HG02610 (cell line): ENCODE measurements around the gene PDIA6.

Experiments
- ATAC-seq: cut with Tn5 transposase; IDR thresholded peaks from one replicate; pipeline ENCODE4 v1.9.1; 2021; ENCODE audit warnings: mild to moderate bottlenecking, moderate library complexity; ENCODE audit not compliant: unreplicated experiment

Gene PDIA6

DNA sequence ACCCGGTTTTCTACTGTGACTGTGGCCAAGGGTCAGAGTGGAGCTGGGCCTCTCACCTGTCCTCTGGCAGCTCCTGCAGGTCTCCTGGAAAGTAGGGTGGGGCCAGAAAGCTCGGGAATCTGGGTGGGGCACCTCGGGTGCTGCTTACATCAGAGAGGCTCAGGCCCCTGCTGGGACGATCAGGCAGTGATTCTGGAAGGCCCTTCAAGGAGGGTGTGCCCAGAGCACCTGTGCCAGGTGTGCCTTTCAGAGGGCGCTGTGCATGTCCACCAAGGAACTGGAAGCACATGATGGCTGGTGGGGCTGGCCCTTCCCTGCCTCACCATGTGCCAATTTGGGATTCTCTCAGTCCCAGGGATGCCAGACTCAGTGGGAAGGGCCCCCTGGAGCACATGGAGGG is 47.1 kb downstream of the PDIA6 start:
- no peak for ATAC-seq

DNA sequence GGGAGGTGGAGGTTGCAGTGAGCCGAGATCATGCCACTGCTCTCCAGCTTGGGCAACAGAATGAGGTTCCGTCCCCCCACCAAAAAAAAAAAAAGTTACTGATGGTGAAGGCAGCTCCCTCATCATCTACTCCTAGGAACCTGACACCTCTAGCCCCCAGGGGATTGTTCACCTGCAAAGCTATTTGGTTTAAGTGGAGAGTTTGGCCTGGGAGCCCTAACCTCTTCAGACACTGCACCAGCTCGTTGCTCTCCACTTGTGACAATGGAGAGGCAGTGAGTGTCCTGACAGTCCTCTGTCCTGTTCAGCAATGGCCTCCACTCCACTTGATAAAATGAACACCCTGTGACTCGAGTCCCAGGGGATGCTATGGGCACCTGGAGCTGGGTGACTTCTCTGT is 47.7 kb downstream of the PDIA6 start:
- ATAC-seq: no peak

DNA sequence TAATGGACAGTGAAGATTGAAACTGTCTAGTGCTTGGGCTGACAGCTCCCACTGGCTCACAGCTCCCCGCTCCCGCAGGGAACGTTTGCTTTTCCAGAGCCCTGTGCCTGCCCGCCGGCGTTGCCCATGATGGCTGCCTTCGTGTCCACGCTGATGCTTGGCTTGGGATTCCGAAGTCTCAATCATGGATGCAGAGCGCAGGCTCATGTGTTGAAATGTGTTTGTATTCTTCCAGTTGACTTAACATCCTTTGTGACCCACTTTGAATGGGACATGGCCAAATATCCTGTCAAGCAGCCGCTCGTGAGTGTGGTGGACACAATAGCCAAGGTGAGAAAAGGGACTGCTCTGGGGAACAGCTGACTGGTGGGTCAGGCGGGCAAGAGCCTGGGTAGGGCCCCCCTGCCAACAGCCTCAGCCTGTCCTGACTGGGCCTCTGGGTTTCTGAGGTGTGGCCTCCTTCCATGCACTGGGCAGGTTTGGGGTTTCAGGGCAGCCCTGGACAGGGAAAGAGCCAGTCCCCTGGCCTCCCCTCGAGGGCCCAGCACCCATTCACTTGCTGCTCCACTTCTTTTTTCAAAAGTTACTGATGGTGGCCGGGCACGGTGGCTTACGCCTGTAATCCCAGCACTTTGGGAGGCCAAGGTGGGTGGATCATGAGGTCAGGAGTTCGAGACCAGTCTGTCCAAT is 48.3 kb downstream of the PDIA6 start:
- no peak for ATAC-seq

DNA sequence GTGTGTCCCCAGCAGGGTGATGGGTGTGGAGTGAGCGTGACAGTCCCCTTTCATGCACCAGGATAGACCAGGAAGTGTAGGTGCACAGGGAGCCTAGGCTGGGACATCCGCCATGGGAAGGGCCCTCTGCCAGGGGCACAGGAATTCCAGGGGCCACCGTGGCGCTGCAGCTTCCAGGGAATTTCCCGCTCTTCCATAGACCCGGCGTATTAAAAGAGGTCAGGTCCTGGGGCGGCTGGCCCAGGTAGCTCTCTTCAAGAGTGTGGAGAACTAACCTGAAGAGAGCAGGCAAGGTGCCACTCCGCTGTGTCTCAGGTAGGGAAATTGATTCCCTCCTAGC is 49.2 kb downstream of the PDIA6 start:
- ATAC-seq: no peak

DNA sequence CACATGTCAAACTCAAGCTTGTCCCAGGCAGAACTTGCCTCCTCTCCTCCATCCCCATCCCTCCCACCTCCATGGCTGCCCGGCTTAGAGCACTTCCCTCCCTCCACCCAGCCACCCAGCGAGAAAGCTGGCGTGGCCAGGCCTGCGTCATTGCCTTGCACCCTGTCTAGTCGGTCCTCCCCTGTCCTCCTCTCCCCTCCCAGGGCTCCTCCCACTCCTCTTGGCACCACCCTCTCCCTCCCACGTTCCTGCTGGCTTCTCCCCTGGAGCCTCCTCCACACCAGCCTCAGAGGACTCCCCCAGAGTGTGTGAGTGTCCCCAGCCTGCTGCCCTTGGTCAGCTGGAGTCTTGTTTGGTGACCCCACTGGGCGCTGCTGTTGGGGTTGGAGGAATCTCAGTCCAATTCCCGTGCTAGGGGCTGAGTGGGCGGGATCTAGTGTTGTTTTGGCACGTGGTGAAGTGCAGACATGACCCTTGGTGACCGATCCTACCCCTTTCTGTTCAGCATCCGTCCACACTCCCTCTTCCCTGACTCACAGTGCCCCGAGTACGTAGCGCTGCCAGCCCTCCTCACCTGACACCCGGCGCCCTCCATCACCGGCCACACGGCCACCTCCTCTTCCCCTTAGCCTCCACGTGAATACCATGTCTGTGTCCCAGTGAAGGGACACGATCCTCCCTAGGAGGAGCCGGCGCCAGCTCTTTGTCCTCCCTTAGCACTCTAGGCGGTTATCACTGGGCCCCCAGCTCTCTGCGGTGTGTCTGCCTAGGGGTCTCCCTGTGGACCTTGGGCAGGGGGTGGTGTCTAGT is 49.7 kb downstream of the PDIA6 start:
- ATAC-seq: no peak

DNA sequence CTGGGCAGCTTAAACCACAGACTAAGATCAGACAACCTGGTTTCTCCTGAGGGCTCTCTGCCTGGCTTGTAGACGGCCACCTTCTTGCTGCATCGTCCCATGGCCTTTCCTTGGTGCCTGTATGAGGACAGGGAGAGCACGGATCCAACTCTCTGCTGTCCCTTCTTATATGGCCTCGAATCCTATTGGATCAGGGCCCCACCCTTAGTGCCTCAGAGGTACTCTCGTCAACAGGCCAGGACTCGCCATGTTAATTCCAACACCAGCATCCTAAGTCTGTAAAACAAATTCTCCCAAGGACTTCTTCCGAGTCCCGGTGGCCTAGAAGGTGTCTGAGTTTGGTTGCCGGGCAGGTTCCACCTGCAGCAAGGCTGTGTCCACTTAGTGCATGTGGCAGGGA is 51.0 kb downstream of the PDIA6 start:
- no peak for ATAC-seq

DNA sequence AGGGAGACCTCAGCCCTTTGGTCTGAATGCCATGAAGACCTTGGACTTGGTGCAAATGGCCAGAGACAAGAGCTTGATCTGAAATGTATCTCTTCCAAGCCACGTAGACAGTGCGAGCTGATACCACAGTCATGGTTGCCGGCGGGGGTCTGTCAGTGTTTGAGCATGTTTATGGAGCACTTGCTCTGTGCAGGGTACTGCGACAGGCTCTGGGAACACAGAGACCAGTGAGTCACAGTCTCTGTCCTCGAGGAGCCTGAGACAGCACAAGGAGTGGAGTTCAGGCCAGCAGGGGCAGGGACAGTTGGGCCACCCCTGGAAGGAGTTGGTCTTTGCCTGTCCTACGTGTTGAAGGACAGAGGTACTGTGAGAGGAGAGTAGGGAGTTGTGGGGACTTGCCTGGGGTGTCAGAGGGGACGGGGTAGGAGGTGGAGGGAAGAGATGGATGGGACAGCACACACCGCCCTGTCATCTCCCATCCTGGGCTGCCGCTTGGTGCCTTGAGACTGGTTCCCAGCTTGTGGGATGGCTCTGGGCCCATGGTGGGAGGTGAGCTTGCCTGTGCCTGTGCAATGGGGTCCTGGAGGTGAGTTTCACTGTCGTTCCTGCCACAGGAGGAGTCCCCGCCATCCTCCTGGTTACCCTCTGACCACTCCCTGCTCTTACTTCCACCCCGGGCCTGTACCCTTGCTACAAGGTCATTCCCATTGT is 51.6 kb downstream of the PDIA6 start:
- ATAC-seq: no peak

DNA sequence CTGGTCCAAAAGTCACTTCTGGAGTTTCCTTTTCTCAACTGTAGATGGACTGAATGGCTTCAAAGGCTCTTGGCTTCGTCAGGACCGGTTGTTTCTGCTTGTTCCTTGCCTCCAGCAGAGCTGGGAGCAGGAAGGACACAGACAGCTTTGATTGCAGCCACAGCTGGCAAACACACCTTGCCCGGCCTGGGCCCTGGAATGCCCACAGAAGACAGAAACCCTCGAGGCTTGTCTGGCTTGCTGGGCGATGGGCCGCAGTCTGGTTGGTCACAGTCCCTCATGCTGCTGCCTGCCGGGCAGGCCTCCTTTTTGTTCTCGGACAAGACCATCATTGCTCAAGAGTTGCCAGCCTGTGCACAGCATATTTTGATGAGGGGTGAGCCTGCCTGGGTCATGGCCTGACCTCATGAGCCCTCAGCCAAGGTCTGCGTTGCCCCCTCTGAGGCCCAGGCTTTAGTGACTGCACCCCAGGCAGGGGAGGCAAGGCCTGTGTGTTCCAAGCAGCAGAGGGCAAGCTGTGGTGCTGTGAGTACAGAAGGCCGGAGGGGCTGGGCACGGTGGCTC is 53.4 kb downstream of the PDIA6 start:
- ATAC-seq: no peak

DNA sequence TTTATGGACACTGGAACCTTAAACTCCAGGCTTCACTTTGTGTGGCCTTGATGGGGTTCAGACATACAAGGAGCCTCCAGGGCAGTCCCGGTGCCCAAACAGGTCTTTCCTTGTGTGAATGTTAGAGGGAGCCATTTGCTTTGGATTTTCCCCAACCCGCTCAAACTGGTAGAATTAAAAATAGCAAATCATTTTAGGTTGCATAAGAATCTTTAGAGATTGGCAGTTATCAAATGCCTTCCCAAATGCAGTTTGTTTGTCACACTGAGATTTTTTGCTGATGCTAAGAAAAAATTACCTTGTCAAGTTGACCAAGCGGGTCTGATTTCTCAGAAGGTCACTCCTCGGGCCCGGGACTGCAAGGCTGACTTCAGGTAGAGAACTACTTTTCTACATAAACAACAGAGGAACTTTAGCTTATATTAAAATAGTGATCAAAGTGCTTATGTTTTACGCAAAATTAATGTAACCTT is 54.7 kb downstream of the PDIA6 start:
- ATAC-seq: no peak

DNA sequence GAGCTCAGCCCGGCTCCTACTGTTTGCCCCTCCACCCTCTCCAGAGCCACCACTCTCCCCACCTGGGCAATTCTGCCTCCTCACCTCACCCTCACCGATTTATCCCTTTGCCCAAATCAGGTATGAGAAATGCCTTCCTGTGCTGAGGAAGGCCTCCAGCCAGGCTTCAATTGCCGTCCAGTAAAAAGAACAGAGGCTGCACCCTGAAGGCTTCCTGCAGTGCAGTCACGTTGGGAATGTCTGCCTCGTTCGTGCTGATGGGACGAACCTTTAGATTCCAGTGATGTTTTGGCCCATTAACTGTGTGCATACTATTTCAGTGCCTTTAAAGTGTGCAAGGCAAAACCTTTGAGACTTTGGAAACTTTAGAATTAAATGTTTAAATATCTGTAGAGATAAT is 57.0 kb downstream of the PDIA6 start:
- no peak for ATAC-seq

DNA sequence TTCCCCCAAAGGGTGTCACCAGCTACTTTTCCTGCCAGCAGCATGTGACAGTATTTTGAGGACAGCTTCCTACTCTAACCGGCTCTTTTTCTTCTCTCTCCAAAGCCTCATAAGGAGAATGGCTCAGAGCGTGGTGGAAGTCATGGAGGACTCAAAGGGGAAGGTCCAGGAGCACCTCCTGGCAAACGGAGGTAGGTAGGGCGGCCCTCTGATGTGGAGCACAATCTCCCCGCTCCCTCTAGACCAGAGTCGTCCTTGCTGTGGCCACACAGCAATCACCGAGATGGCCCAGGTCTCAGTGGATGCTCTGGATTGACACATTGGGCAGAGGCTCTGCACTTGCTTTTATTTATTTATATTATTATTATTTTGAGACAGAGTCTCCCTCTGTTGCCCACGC is 58.7 kb downstream of the PDIA6 start:
- ATAC-seq: no peak

DNA sequence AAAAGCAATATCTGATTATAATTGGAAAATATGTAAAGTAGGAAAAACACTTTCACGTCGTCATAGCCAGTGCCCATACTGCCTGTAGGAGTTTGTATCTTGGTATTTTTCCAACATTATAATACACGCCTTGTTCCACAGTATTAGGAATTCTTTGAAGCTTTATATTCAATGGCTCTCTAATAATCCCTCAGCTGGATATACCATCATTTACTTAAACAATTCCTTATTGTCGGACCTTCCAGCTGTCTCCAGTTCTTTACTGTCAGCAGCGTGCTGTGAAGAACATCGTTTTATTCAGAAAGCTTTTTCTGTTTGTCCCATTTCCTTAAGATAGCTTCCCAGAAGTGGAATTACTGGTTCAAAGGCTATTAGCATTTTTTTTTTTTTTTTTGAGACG is 59.4 kb downstream of the PDIA6 start:
- ATAC-seq: no peak

DNA sequence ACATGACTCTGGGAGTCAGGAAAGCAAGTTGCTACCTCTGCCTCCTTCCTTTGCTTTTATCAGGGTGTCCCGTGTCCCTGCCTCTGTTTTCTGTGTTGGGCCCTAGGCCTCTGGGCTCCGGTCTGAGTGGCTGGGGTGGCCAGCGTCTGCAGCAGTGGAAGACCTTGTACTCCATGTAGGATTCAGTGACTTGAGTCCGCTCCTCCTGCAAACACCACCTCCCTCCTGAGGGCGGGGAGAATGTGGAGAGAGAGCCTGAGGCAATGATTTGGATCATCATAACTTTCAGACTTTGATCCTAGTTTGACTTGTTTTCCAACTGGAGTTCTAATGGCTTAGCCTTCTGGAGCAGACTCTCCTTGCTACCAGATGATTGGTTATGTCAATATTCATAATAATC is 60.3 kb downstream of the PDIA6 start:
- no peak for ATAC-seq

DNA sequence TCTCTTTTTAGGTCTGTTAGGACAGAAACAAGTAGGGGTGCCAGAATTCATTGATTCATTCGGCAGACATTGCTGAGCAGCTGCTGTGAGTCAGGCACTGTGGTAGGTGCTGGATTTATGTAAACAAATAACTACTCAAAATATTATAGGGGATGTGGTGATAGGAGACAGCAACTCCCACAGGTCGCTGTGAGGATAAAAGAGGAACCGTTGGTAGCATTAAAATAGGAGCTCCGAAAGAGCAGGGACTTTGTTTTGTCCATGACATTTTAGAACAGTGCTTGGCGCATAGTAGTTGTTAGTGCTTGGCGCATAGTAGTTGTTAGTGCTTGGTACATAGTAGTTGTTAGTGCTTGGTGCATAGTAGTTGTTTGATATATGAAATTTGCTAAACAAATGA is 62.0 kb downstream of the PDIA6 start:
- ATAC-seq: no peak

DNA sequence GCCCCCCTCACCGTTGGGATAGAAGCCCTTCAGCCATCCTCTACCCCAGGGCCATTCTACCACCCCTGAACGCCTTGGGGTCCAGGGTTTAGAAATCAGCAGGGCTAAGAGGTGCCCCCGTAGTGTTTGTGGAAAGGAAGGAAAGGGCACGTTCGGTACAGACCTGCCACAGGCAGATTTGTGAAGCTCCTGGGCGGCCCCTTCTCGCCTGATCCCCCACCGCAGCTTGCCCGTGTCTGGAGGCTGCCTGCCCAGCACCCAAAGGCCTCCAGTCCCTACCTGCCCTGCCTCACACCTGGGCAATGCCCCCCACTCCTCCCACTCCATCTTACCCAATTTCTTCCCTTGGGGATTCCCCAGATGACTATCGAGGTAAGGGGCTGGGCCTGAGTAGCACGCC is 69.9 kb downstream of the PDIA6 start:
- no peak for ATAC-seq

DNA sequence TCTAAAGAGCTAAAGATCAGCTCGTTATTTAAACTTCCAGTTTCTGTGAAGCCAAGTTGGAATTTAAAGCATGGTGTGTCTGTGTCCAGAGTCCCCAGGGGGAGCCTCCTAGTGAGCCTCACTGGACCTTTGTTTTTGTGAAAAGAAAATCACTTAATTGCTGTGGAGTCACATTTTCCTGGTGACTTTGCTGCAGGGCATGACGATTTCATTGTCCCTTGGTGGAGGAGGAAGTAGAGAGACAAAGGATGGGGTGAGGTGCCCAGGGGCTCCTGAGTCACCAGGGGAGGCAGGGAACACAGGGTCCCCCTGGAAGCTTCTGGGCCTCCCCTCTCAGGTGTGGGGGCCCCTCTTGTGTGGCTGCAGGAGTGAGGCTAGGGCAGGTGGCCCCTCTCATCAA is 71.4 kb downstream of the PDIA6 start:
- ATAC-seq: no peak

DNA sequence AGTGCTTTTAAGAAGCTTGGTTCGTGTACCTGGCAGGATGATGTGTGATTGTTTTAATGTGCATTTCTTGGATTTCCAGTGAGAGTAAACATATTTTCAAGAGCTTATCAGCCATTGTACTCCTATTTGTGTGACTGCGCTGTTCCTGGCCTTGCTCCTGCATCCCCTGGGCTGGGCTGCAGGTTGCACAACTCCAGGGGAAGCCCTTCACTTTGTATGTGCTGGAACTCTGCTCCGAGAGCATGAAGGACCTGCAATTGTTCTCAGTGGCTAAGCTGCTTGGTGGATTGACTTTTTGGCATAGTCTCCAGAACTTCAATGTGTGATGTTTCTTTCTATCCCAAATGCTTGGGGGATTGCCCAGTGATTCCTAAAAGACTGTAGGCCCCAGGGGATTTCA is 72.4 kb downstream of the PDIA6 start:
- no peak for ATAC-seq

DNA sequence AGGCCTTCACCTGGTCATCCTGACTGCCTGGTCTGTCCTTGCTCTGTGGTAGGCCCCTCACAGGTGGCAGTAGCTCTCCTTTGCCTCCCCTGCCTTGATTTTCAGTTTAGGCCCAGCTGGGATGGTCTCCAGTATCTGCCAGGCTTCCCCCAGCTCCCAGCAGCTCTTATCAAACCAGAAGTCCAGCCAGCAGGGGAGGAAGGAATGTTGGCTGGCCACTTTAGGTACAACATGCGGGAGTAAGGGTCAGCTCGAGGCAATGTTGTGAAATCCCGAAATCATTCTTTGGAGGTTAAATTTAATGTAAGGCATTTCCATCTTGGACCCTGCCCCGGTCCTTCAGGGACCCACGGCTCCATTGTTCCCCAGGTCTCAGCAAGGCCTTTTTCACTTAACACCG is 74.4 kb downstream of the PDIA6 start:
- no peak for ATAC-seq

DNA sequence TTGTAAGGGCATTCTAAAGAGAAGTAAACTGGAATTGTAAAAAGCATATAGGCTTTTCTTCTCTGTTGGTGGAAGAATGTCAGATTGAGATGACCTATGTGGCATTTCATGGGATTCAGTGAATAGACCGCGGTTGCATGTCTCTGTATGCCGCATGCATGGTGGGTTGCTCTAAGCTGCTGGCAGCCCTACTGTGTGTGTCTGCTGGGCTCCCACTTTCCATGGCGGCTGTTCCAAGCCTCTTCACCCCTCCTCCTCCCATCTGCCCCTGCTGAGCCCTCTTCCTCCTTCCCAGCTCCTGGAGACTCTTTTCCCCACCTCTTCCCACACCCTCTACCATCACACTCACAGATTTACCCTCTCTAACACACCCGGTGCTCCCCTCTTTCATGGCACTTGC is 78.6 kb downstream of the PDIA6 start:
- ATAC-seq: no peak

DNA sequence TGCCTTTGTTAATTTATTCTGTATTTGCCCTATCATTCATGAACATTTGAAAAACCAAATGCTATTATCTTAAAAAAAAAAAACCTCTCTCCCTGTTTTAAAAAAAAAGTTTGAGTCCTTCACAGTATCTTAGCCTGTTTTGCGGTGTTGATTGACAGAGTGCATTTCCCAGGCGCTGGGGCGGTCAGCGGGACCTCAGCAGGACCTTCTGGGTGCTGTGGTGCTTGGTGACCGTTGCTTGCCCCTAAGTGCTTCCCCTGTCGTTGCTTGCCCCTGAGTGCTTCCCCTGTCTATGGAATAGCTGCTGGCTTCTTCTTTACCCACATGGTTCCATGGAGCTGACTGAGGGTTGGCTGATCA is 79.0 kb downstream of the PDIA6 start:
- no peak for ATAC-seq
